ENCODE measurements around the gene CSH1. TPM values are rescaled to one million over a fixed set of nuclear protein-coding genes. Genes with fewer than 3 reads are reported as not detected.
A peak's percentile ranks its signal among the peaks of the same experiment; 100 is the strongest.
"Not testable (repeated sequence)": the region's sequence is repeated elsewhere in the genome, so short reads cannot be mapped to it uniquely, and the experiment has no call there.

CSH1 gene
- total and polyA plus RNA-seq, 4 donors: not detected

DNA sequence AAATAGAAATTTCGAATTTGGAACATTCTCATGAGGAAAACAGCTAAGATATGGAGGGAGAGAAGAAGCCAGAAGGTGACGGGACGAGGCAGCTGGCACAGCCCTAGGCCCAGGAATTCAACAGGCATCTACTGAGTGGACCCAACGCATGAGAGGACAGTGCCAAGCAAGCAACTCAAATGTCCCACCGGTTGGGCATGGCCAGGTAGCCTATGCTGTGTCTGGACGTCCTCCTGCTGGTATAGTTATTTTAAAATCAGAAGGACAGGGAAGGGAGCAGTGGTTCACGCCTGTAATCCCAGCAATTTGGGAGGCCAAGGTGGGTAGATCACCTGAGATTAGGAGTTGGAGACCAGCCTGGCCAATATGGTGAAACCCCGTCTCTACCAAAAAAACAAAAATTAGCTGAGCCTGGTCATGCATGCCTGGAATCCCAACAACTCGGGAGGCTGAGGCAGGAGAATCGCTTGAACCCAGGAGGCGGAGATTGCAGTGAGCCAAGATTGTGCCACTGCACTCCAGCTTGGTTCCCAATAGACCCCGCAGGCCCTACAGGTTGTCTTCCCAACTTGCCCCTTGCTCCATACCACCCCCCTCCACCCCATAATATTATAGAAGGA, 20.3 kb upstream of the CSH1 start:
- no peak for ATAC-seq (ENCODE audit: insufficient read depth, low FRiP score)
- Histone ChIP-seq H3K4me1 (ENCODE audit: control insufficient read depth in 5 of 5, insufficient read depth in 5 of 5, low read length in 5 of 5) (no peaks in the 10 kb centered on the region), H3K27ac (ENCODE audit: low read depth in 1 of 2, low read length in 1 of 2) (no peak overlapping the region), H3K27me3 (ENCODE audit: control insufficient read depth in 3 of 3, insufficient read depth in 3 of 3, low read length in 2 of 3) (no peaks in the 10 kb centered on the region), H3K4me3 (no peak overlapping the region), H3K9me3 (ENCODE audit: control insufficient read depth in 4 of 4, insufficient read depth in 3 of 4, low read length in 3 of 4) (no peaks in the 10 kb centered on the region), H3K9ac (ENCODE audit: insufficient read depth in 1 of 2, low read length in 2 of 2) (peak overlapping the region in 1 of 2 donors; percentile 49), H3K36me3 (ENCODE audit: control insufficient read depth in 4 of 4, insufficient read depth in 4 of 4, low read length in 4 of 4) (peaks cover 0 to 3% (median 0%) of the 10 kb centered on the region in 4 donors)
- WGBS, 2 donors: 85 to 94% methylated on average over 12 of the region's 12 CpGs
- TF ChIP-seq, protein P1, sequence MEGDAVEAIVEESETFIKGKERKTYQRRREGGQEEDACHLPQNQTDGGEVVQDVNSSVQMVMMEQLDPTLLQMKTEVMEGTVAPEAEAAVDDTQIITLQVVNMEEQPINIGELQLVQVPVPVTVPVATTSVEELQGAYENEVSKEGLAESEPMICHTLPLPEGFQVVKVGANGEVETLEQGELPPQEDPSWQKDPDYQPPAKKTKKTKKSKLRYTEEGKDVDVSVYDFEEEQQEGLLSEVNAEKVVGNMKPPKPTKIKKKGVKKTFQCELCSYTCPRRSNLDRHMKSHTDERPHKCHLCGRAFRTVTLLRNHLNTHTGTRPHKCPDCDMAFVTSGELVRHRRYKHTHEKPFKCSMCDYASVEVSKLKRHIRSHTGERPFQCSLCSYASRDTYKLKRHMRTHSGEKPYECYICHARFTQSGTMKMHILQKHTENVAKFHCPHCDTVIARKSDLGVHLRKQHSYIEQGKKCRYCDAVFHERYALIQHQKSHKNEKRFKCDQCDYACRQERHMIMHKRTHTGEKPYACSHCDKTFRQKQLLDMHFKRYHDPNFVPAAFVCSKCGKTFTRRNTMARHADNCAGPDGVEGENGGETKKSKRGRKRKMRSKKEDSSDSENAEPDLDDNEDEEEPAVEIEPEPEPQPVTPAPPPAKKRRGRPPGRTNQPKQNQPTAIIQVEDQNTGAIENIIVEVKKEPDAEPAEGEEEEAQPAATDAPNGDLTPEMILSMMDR (IDR thresholded peaks at IDR 0.05; ENCODE audit: control extremely low read depth, extremely low read depth): no peak
- no peak for DNase-seq

DNA sequence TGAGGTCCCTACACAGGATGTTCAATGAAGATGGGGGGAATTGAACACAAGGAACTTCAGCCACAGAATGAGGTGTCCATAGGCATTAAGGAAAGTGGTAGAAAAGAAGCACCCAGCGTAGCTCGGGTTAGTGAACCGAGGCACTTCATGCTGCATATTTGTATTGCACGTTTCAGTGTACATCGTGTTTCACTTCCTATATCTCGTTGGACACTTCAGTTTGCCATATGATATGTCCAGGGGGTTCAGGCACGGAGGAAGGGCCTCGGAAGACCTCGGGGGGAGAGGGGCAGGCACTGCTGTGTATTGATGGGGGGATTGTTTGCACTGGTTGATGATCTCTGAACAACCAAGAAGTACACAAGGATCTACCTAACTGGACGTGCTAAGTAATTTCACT, 19.4 kb upstream of the CSH1 start:
- H3K4me3 ChIP-seq; H3K27ac ChIP-seq (ENCODE audit: low read depth in 1 of 2, low read length in 1 of 2); H3K27me3 ChIP-seq (ENCODE audit: control insufficient read depth in 3 of 3, insufficient read depth in 3 of 3, low read length in 2 of 3); DNase-seq; H3K9ac ChIP-seq (ENCODE audit: insufficient read depth in 1 of 2, low read length in 2 of 2); H3K9me3 ChIP-seq (ENCODE audit: control insufficient read depth in 4 of 4, insufficient read depth in 3 of 4, low read length in 3 of 4); H3K4me1 ChIP-seq (ENCODE audit: control insufficient read depth in 5 of 5, insufficient read depth in 5 of 5, low read length in 5 of 5); H3K36me3 ChIP-seq (ENCODE audit: control insufficient read depth in 4 of 4, insufficient read depth in 4 of 4, low read length in 4 of 4); ATAC-seq (ENCODE audit: insufficient read depth, low FRiP score): not testable (repeated sequence)
- WGBS, 2 donors: 72% methylated on average over 10 of the region's 10 CpGs

DNA sequence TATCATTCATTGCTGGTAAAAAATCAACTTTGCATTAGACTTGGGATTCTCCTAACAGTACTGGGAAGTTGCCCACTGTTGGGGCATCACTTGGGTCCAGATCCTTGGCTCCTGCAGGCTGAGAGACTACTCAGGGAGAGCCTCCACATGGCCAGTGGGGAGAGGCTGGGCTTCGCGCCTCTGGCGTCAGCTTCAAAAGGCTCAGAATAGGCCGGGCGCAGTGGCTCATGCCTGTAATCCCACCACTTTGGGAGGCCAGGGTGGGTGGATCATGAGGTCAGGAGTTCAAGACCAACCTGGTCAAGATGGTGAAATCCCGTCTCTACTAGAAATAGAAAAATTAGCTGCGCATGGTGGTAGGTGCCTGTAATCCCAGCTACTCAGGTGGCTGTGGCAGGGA, 18.1 kb upstream of the CSH1 start:
- Histone ChIP-seq H3K4me3 (no peak overlapping the region), H3K4me1 (ENCODE audit: control insufficient read depth in 5 of 5, insufficient read depth in 5 of 5, low read length in 5 of 5) (no peaks in the 10 kb centered on the region), H3K27ac (ENCODE audit: low read depth in 1 of 2, low read length in 1 of 2) (no peak overlapping the region), H3K9me3 (ENCODE audit: control insufficient read depth in 4 of 4, insufficient read depth in 3 of 4, low read length in 3 of 4) (no peaks in the 10 kb centered on the region), H3K9ac (ENCODE audit: insufficient read depth in 1 of 2, low read length in 2 of 2) (no peak overlapping the region), H3K27me3 (ENCODE audit: control insufficient read depth in 3 of 3, insufficient read depth in 3 of 3, low read length in 2 of 3) (peaks cover 0 to 4% (median 3%) of the 10 kb centered on the region in 3 donors), H3K36me3 (ENCODE audit: control insufficient read depth in 4 of 4, insufficient read depth in 4 of 4, low read length in 4 of 4) (peaks cover 0 to 3% (median 0%) of the 10 kb centered on the region in 4 donors)
- 95 to 97% methylated on average over 7 of the region's 7 CpGs for WGBS, 2 donors
- TF ChIP-seq, protein P1 (IDR thresholded peaks at IDR 0.05; ENCODE audit: control extremely low read depth, extremely low read depth): no peak
- ATAC-seq (ENCODE audit: insufficient read depth, low FRiP score) (no peak), DNase-seq (no peak)

DNA sequence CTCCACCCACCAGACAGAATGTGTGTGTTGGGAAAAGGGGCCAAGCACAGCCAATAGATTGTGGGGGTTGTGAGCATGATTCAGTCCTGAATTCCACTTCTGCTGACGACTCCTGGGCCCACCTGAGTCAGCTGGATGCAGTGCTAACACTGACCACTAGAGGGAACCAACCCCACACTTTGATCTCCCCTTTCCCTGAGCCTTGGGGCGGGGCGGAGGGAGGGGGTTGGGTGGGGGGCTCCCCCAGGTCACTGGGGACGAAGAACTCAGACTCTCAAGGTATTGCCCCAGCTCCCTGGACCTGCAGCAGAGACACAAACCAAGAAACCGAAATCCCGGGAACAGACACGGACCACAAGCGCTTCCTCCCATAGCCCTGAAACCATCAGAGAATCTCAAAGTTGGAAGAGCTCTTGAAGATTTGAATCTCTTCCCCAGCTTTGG, 15.3 kb upstream of the CSH1 start:
- no peak overlapping the region for H3K27ac ChIP-seq (ENCODE audit: low read depth in 1 of 2, low read length in 1 of 2)
- peaks cover 0 to 2% (median 0%) of the 10 kb centered on the region in 4 donors for H3K36me3 ChIP-seq (ENCODE audit: control insufficient read depth in 4 of 4, insufficient read depth in 4 of 4, low read length in 4 of 4)
- no peak overlapping the region for H3K9ac ChIP-seq (ENCODE audit: insufficient read depth in 1 of 2, low read length in 2 of 2)
- H3K27me3 ChIP-seq (ENCODE audit: control insufficient read depth in 3 of 3, insufficient read depth in 3 of 3, low read length in 2 of 3): peaks cover 0 to 4% (median 3%) of the 10 kb centered on the region in 3 donors
- H3K4me1 ChIP-seq (ENCODE audit: control insufficient read depth in 5 of 5, insufficient read depth in 5 of 5, low read length in 5 of 5): no peaks in the 10 kb centered on the region
- H3K4me3 ChIP-seq: no peak overlapping the region
- TF ChIP-seq, protein P1 (IDR thresholded peaks at IDR 0.05; ENCODE audit: control extremely low read depth, extremely low read depth): peak; percentile 29
- DNase-seq (peak in 2 of 3 donors; percentile 19 to 42), ATAC-seq (ENCODE audit: insufficient read depth, low FRiP score) (no peak)
- WGBS, 2 donors: 36 to 62% methylated on average over 6 to 8 of the region's 8 CpGs
- no peaks in the 10 kb centered on the region for H3K9me3 ChIP-seq (ENCODE audit: control insufficient read depth in 4 of 4, insufficient read depth in 3 of 4, low read length in 3 of 4)
